GM21515 (cell line): ENCODE measurements around the gene ADAMTS18.

ENCODE experiments used
- ATAC-seq: cut with Tn5 transposase; IDR thresholded peaks from one replicate; pipeline ENCODE4 v1.9.1; 2021; ENCODE audit not compliant: unreplicated experiment

Gene ADAMTS18

DNA sequence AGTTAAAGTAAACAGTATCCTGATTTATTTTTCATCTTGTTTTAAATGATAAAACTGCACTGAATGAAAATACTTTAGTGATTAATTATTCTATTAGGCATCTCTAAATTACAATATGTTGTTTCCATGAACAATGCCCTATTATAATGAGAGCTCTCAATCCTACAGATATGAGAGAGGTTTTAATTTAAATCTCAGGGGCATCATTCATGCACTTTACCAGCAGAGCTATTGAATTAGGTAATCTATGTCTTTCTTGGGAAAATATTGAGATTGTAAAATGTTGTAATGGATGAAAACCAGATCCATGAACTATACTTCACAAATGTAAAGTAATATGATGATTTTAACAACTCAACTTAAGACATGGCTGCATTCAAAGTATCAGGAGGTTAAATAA, 103.8 kb downstream of the ADAMTS18 start:
- no peak for ATAC-seq

DNA sequence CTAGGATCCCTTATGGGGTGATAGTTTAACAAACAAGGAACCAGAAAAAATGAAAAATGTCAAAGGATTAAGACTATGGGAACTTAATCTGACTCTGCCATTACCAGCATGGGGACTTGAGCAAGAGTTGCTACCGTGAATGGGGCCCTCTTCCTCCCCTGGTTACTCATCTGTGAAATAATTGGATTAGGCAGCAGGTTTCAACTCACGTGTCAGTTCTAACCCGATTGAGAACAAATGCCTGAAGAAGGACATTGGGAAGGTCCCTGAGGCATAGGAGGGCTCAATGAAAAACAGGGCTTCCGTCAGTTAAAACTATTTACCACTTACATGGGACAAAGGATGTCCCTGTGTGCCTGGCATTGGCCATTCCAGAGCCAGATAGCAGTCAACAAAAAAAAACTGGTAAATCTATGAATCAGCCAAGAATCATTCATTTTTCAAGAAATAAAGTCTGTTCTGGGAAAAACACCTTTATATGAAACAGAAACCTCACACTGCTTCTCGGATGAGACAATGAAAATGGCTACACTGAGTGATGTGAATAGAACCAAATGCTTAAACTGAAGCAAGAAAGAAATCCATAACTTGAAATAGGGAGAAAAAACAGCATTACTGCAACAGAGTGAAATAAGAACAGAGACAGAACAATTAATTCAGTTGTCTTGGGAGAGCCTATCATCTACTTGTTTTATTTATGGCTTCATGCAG, 104.3 kb downstream of the ADAMTS18 start:
- ATAC-seq: no peak

DNA sequence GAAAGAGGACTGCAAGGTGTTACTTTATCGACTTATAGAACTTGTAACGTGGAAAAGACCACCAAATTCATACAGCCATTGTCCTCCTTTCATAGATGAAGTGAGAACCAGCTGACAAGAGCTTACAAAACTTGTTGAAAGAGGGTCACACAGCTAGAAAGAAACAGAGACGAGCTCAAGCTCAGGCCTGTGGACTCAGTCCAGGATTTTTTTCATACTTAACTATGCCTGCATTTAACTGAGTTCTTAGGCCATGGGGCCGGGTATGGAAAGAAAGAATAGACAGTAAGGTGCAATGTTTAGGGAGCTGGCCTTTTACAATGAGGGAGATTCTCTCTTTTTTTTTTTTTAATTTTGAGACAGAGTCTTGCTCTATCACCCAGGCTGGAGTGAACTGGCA, 106.1 kb downstream of the ADAMTS18 start:
- ATAC-seq: no peak

DNA sequence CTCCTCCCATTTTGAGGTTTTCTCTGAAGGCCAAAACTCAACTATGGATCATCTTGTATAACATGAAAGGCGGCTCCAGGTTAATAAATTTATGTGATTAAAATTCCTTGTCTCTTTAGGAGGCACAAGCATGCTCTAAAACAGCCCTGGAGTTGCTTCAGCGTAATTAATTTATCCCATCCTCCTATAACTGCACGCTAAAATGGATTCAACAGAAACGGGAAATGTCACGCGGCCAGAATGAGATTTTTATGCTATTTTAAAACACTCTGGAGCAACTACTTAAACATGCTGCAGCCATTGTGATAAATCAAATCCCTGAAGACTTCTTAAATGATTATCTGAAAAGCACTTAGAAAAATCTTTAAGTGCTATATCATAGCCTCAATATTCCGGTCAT, 106.6 kb downstream of the ADAMTS18 start:
- no peak for ATAC-seq

DNA sequence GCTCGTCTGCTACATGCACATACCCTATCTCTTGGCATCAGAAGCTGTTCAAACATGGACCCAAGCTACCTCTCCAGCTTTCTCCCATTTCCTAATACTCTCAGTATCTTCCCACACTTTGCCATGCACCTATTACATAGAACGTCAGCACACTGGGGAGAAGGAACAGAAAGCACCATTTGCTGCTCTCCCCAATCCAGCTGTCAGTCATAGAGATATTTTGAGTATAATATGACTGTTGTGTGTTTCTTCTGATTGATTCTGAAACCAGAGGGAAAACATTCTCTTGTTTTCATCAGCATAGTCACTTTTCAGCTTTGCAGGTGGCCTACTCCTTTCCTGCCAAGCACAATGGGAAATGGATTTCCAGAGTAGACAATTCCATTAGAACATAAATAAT, 107.1 kb downstream of the ADAMTS18 start:
- ATAC-seq: no peak

DNA sequence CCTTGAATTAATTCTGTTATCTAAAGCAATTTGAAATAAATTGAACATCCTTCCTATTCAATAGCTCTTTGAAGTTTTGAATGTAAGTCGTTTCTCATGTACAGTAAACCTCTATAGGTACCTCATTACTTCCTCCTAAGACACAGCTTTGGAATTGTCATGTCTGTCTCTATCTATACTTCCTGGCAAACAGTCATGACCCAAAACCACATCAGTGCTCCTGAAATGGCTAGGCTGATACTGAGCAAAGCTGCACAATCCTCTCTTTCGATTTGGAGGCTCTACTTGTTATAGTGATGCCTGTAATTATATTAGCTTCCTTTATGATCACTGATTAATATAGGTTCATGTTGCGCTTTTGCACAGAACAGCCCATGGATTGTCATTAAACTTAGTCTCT, 110.1 kb downstream of the ADAMTS18 start:
- no peak for ATAC-seq

DNA sequence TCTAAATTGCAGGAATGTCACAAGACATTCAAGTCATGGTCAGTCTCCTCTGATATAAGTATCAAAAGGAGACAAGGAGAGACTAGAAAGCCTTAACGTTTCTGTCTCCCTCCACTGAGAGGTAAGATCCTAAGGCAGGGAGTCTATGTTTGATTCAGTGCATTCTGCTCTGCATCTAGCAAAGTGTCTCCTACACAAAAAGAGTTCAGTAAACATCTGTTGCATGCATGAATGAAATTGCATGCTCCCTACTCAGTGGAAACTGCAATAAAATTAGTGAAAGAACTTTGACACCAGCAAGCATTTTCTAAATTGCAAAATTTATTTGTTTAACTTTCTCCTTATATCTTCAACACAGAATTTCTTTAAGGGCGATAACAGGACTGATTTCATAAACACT, 111.1 kb downstream of the ADAMTS18 start:
- no peak for ATAC-seq

DNA sequence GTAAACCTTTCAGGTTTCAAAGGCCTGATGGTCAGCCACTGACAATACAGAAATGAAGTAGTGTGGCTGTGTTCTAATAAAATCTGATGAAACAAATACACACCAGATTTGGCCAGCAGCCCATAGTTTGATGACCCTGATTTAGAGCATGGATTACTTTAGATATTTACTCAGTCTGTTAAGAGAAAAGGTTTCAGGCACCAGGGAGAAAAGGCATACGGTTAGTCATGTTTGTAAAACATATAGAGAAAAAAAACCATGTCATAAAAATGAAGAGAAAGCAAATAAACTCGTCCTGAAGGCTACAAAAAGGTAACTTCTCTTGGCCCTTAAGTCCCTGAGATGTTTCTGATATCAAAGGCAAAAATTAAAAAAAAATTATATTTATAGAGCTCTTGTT, 112.1 kb downstream of the ADAMTS18 start:
- ATAC-seq: no peak

DNA sequence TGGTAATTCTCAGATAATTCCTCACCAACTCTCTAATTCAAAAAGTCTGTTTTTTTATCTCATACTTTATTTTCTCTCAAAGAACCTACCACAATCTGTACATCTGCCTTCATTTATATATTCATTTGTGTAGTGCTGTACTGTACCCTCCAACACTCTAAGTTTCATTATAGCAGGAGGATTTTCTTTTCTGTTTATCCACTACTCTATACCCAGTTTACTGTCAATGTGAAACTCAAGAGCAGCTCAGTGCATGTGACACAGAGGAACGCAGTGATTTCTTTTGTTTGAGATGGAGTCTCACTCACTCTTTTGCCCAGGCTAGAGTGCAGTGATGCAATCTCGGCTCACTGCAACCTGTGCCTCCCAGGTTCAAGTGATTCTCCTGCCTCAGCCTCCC, 117.8 kb downstream of the ADAMTS18 start:
- no peak for ATAC-seq

DNA sequence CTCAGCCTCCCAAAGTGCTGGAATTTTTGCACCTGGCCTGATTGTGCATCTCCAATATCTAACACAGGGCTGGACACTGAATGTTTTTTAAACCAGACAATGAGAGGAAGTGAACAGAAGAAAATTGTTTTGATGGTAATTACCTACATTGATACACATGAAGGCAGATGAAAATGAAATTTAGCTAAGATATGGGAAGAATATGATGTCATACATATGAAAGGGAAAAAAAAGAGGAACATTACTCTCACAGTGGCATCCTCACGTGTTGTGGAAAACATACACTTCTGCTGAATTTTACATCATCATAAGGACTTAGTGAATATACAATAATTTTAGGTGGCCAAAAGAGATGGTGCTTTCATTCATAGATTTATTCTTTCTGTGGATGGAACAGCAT, 124.0 kb downstream of the ADAMTS18 start:
- ATAC-seq: no peak

DNA sequence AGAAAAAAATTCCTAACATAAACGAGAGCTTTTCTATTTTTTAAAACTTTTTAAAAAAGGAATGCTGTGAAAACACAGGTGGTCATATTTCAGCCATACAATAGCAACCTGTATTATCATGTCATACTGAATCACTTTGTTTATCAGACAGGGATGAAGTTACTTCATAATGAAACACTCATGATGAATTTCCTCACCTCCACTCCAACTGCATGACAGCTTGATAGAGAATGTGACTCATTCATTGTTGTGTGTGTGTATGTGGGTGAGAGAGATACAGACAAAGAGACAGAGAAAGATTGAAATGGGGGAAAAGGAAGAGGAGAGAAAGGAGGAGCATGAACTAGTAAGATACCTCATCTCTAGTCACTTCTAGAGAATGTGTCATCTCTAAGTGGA, 126.7 kb downstream of the ADAMTS18 start:
- ATAC-seq: no peak

DNA sequence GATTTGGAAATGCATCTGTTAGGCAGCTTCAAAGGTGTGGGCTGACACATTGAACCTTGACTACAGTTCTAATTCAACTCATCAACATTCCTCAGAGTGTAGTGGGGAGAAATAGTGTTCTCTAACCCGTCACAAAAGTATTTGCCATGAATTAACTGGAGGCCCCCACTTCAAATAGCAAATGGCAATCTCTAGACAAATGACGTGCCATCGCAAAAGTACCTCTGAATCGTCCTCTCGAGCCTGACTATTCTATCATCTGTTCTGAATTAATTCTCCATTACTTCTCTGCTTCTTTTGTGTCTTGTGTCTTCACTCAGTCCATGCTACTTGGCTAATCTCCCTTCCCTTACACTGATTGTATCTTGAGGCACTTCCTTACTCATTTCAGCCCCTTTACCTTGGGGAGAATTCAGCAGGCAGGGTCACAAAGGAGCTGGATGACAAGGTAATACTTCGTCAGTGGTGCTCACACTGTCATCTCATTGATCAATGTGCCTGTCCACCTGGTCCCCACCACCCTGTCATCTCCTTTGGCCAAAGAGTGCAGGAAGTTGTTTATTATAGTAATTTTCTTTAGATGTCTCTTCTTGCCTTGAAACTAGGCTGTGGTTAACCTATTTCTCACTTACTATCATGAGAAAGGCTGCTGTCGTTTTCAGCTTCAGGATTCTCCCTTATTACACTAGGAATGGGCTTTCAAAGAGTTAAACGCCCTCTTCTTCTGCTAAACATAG, 127.2 kb downstream of the ADAMTS18 start:
- ATAC-seq: no peak

DNA sequence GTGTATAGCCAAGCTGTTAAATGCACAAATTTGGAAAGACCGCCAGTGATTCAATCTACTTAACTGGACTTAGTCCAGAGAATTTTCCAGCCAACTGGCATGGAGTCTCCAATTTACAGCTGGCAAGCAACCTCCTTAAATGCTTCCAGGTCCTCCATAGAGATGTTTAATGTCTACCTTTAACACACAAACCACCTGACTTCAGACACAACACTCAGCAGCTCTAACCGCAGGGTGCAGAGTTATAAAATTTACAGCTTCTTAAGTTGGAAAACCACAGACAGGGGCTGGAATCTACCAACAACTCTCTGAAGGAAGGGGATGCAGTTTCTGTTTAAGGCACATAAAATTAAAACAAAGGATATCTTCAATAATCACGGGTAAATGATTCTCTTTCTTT, 128.8 kb downstream of the ADAMTS18 start:
- no peak for ATAC-seq

DNA sequence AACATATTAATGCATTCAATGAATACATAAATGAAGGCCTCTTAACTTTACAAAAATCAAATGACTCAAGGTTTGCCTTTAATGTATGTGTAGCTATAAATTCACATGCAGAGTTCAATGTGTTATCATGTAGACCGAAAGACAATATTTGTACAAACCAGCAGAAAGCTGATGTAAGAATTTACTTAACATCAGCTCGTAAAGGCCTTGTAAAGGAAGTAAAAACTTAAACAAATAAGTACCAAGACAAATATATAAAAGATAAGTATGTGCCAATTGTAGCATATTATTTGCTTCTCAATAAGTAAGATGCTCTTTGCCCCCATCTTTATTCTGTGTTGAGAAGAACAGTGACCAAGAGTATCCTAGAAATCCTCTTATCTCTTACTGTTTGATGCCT, 130.0 kb downstream of the ADAMTS18 start:
- ATAC-seq: no peak

DNA sequence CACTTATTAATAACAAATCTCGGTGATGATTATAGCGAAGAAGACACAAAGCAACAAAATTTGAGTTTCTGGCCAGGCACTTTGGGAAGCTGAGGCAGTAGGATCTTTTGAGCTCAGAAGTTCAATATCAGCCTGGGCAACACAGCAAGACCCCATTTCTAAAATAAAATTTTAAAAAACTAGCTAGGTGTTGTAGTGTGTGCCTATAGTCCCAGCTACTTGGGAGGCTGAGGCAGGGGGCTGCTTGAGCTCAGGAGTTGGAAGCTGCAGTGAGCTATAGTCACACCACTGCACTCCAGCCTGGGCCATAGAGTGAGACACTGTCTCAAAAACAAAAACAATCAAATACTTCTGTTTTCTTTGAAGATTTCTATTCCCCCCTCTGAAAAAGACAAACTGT, 130.7 kb downstream of the ADAMTS18 start:
- ATAC-seq: no peak

DNA sequence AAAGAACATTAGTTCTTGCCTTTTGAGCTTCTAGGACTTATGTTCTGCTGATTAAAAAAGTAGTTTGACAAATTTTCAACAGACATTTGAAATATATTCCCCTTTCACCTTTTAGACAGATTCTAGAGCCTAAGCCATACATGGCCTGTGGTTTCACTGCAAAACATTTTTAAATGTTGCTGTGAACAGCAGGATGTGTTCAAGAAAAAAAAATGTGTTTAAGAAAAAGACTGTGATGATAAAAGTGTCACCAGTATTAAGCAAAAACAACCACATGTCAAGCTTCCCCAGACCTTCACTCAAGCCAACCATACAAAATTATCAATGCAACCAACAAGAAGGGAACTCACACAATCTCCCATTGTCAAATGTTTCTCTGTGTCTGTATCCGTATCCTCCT, 132.2 kb downstream of the ADAMTS18 start:
- ATAC-seq: no peak

DNA sequence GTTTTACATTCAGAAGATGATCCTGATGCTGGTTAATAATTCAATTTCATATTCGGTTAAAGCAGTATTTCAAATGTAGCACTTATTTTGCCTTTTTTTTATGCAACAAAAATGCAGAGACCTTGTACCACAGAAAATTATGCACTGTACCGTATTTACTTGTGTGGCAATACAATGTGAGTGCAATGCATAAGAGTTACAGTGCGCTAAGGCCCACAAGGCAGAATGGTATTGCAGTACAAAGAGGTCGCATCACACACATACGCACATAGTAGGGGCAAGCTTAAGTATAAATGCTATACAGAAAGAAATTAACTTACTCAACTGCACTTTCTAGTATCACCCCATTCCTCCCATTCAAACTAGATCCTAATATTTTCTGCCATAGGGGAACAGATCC, 132.6 kb downstream of the ADAMTS18 start:
- ATAC-seq: no peak

DNA sequence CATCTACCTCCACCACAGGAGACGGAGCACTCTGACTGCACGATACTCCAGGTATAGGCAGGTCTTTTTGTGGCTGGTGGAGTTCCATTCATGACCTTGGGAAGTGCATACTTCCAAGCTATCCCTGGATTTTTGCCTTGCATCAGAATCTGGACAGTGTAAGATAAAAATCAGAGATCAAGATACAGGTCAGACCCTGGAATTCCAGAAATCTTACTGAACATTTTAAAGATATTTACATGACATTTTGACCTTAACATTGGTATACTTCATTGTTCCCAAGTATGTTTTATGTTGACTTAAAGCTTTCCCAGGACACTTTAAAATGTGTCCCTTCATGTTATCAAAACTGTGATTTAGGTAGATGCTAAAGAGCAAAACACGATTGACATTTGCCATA, 134.6 kb downstream of the ADAMTS18 start:
- no peak for ATAC-seq

DNA sequence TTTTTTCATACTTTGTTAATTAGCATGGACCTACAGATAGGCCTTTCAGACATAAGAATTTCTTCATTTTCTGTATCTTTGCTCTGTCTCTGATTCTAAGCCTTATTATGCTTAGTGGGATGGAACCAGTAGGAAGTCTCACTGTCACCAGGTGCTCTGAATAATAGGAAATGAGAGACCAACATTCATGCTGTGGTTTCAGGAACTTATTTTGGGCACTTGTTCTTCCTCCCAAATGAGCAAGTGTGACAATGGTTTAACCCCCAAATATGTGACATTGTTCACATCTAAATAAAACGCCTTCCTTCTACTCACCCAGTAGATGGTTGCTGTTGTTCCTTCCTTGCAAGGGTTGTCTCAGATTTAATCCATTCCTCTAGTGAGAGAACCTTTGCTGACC, 135.4 kb downstream of the ADAMTS18 start:
- ATAC-seq: peak; percentile 75

DNA sequence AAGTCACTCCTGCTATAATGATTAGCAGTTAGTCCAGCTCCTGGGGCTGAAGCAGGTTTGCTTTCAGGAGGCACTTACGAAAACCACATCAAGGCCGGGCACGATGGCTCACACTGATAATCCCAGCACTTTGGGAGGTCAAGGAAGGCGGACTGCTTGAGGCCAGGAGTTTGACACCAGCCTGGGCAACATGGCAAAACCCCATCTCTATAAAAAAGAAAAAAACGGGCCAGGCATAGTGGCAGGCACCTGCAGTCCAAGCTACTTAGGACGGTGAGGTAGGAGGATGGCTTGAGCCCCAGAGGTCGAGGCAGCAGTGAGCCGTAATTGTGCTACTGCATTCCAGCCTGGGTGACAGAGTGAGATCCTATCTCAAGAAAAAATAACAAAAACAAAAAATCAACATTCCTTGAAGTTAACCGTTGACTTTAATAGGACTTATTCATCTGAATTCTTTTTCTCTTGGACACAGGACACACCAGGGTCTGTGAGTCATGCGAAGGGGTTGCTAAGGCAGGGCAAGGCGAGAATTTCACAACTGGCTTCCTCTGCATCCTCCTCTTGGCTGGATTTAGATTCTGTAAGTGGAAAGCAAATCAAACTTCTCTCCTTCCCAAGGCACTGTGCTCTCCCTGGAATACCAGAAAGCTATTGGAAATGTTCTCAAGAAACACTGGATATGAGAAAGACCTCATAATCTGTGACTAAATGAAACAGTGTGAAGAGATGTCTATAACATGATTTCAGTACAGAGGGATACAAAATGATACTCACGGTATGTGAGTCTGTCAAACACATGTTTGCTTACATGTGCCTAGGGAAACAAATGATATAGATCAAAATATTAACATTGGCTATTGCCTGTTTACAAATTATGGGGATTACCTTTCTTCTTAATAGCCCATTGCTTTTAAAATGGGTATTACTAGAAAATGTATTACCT, 136.1 kb downstream of the ADAMTS18 start:
- ATAC-seq: no peak

DNA sequence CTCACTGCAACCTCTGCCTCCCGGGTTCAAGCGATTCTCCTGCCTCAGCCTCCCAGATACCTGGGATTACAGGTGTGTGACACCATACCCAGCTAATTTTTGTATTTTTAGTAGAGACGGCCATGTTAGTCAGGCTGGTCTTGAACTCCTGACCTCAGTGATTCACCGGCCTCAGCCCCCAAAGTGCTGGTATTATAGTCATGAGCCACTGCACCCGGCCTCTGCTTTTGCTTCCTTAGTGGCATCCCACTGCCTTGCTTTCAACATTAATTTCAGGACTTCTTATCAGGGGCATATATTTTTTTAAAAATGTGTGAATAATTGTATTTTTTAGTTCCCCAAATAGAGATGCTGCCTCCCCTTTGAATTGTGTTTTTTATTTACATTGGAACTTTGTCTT, 136.8 kb downstream of the ADAMTS18 start:
- no peak for ATAC-seq

DNA sequence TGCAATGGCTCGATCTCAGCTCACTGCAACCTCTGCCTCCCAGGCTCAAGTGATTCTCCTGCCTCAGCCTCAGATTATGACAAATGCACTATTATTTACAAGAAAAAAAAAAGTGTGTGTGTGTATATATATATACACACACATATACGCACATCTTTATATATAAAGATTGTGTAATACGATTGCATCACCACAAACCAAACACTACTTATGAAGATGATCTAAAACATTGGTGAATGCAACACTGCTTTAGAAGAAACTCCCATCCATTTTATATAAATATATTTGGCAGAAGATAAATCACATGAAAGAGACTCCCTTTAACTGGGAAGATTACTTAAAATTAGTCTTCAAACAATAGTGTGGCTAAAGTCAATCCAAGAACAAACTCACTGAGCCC, 138.9 kb downstream of the ADAMTS18 start:
- ATAC-seq: no peak
